Fibroblast of lung (primary cell): ENCODE measurements around the gene IL23R.

ENCODE experiments used
- EZH2 ChIP-seq: IDR thresholded peaks from 2 replicates; pipeline ENCODE4 v1.5.1; 2012; ENCODE audit warnings: low read length, control low read depth, mild to moderate bottlenecking; ENCODE audit errors: missing control alignments
- TF ChIP-seq, protein P1 (sequence below), 2 donors: IDR thresholded peaks in 1 of 2; conservative IDR thresholded peaks in 1 of 2; 1 replicate in 1 of 2; 2 replicates in 1 of 2; pipeline ENCODE4 v1.5.1; 2011 to 2012; ENCODE audit warnings: low read length in 2 of 2, control low read depth in 1 of 2, inconsistent platforms in 1 of 2, low read depth in 1 of 2, mild to moderate bottlenecking in 1 of 2

DNA sequence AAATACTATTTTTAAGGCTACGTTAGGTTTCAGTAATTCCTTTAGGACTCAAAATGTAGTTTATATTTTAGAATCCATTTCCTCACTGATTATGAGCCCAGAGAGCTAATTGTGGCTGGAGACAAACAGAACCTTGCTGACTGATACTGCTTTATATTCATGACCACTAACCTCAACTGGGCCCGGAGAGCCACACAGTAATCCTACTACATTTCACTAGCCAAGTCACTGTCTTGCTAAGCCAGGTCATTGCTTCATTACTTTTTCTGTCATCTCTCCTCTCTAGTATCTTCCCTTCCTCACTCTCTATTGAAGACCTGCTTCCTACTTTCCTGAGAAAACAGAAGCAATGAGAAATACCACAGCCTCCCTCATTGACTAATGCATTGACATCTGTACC lies 24.7 kb downstream of the IL23R start:
- TF ChIP-seq EZH2: no peak
- TF ChIP-seq, protein P1, sequence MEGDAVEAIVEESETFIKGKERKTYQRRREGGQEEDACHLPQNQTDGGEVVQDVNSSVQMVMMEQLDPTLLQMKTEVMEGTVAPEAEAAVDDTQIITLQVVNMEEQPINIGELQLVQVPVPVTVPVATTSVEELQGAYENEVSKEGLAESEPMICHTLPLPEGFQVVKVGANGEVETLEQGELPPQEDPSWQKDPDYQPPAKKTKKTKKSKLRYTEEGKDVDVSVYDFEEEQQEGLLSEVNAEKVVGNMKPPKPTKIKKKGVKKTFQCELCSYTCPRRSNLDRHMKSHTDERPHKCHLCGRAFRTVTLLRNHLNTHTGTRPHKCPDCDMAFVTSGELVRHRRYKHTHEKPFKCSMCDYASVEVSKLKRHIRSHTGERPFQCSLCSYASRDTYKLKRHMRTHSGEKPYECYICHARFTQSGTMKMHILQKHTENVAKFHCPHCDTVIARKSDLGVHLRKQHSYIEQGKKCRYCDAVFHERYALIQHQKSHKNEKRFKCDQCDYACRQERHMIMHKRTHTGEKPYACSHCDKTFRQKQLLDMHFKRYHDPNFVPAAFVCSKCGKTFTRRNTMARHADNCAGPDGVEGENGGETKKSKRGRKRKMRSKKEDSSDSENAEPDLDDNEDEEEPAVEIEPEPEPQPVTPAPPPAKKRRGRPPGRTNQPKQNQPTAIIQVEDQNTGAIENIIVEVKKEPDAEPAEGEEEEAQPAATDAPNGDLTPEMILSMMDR (conservative IDR thresholded peaks at IDR 0.05 in 1 of 2, IDR thresholded peaks at IDR 0.05 in 1 of 2; ENCODE audit: low read depth in 1 of 2, low read length in 2 of 2): no peak
